NB4 (cell line): ENCODE results near the gene DMAP1.

Source experiments
- MAX ChIP-seq: IDR thresholded peaks from 2 replicates; pipeline ENCODE4 v1.6.1; 2011; ENCODE audit warnings: low read depth, low read length
- MYC ChIP-seq: IDR thresholded peaks from 2 replicates; pipeline ENCODE4 v1.6.1; 2011; ENCODE audit warnings: low read depth, low read length
- POLR2A ChIP-seq: IDR thresholded peaks from 2 replicates; pipeline ENCODE4 v1.6.1; 2011; ENCODE audit warnings: mild to moderate bottlenecking; ENCODE audit not compliant: insufficient read length; ENCODE audit errors: extremely low read depth
- TF ChIP-seq, protein P1 (sequence below): IDR thresholded peaks from one replicate; pipeline ENCODE4 v1.5.1; 2012; ENCODE audit warnings: low read depth, low read length

DNA sequence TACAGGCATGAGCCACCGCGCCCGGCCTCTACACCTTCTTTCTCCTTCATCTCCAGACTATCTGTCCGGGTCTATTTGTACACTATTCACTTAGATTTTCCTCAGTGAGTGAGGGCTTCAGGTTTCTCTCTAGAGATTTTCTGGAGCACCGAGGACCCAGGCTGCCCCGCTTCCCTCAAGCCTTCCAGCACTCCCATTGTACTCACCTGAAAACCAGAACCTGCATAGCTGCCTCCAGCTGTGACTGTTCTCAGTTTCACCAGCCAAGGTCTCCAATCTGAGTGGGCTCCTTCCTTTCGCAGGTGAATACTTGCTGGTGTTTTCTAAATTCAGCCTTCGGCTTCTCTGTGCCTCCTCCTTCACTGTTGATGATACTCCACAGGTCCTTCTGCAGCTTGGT lies 12.9 kb upstream of the DMAP1 start:
- TF ChIP-seq, protein P1, sequence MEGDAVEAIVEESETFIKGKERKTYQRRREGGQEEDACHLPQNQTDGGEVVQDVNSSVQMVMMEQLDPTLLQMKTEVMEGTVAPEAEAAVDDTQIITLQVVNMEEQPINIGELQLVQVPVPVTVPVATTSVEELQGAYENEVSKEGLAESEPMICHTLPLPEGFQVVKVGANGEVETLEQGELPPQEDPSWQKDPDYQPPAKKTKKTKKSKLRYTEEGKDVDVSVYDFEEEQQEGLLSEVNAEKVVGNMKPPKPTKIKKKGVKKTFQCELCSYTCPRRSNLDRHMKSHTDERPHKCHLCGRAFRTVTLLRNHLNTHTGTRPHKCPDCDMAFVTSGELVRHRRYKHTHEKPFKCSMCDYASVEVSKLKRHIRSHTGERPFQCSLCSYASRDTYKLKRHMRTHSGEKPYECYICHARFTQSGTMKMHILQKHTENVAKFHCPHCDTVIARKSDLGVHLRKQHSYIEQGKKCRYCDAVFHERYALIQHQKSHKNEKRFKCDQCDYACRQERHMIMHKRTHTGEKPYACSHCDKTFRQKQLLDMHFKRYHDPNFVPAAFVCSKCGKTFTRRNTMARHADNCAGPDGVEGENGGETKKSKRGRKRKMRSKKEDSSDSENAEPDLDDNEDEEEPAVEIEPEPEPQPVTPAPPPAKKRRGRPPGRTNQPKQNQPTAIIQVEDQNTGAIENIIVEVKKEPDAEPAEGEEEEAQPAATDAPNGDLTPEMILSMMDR = no peak
- TF ChIP-seq POLR2A = no peak
- no peak for TF ChIP-seq MAX
- no peak for TF ChIP-seq MYC
